Measurements from ENCODE around the gene RASGRF1.
"Not testable (repeated sequence)": the region's sequence is repeated elsewhere in the genome, so short reads cannot be mapped to it uniquely, and the experiment has no call there.

The RASGRF1 gene

DNA sequence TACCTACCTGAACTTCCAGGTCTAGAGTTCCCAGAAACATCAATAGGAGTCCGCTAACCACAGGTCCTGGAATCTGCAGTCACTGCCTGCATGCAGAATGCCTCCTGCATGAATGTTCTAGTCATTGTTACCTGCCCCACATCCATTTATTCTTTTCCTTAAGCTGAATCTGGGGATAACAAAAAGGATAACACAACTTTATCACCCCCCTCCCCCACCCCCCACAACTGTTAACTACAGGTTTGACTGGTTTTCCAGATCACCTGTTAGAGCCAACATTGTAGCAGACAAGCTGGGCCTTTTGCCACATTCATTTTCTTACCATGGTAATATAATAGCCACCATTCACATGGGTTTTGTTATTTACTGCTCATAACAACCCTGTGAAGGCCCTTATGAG is 141.1 kb downstream of the RASGRF1 start:
- no peak for DNase-seq

DNA sequence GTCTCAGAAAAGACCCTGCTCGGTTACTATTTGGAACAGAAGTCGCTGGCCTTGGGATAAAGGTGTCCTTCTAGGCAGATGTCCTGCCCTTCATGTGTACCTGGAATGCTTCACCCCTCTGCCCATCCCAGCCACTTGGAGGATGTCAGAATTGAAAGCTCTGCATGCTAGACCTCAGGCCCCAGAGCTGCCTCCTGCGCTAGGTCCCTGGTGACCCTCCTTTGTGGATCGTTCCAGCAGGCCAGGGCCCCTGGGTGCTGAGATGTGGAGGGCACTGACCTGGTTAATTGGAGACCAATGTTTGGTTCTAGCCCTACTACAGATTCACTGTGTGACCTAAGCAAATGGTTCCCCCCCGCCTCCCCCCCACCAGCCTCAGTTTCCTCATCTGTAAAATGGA is 143.1 kb downstream of the RASGRF1 start:
- no peak for DNase-seq

GRCh38 chr15:78946493-78946892 is 144.1 kb downstream of the RASGRF1 start:
- no peak for DNase-seq

GRCh38 chr15:78944669-78945407 is 145.7 kb downstream of the RASGRF1 start, which contains the start of gene CTSH:
TSS of gene CTSH (minus strand) at chr15:78945046. CDS start at chr15:78944981, 65 bp downstream.
- DNase-seq = peak; percentile 28

GRCh38 chr15:78944202-78944625 is 146.4 kb downstream of the RASGRF1 start:
- DNase-seq = no peak

DNA sequence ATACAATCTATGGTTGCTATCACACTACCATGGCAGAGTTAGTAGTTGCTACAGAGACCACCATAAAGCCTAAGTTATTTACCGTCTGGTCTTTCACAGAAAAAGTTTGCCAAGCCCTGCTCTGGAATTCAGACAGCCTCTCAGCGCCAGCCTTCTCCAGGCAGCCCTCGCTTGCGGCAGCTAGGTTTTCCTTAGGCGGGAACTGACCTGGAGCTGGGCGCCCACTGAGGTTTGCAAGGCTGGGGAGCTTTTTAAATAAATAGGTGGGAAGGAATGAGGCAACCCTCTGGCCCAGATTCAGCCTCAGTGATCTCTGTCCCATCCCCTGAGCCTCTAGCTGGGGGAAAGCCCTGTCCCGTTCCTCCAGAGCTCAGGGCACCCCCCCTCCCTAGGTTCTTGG is 146.9 kb downstream of the RASGRF1 start:
- DNase-seq = no peak

DNA sequence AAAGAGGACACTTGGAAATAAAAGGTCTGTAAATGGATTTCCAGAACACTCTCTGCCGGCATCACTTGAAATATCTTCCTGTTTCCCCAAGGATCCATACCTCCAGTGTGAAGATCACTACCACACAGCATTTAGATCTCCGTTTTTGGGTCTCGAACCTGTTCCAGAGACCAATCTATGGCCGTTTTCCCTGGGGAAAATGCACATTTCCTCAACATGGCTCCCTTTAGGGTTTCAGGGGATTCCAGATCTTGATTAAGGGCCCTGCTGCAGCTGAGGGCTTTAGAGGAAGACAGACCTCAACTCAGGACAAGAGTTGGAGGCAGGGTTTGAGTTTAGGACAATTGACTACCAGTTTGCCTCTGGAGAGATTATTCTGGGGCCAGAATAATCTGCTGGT is 147.8 kb downstream of the RASGRF1 start:
- DNase-seq = no peak

- DNase-seq = no peak
These were observed 151.7 kb downstream of the RASGRF1 start for GRCh38 chr15:78938658-78939488.

DNA sequence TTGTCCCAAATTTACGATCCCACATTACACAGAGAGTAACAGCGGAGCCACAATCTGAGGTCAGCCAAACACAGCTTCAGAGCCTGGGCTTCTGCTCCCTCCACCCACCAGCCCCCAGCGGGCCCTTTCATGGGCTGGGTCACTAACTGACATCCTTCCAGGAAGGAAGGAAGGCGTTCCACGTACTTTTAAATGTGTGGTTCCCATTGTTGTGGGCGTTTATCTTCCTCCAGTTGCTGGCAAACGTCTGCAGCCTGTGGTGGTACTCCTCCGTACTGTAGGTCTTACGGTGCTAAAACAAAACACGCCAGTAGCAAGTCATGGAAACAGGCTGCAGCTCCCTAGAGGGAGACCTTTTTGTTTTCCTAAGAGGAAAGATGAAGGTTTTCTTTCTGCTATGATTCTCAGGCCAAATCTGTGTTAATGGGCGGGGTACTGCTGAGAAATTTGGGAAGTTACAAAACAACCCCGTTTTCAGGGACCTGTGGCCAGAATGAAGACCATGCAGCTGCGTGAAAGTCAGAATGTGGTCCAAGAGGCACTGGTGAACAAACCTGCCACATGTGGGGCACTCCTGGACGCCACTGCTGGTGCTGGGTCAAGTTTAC is 153.3 kb downstream of the RASGRF1 start:
- no peak for DNase-seq

DNA sequence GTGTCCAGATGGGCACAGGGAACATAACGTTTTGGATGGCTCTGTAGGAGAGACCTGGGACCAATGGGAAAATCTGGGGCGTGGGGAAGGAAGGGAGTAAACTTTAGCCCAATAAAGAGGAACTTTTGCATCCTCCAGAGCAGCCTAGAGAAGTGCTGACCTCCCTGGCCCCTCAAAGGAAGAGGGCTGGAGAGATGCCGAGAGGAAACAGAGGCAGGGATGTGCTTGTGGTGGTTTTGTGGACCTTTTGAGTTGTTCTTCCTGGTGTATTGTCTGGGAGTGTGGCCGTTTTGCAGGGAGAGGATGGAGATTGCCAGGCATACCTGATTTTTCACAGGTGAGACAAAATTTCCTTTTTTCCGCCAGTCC is 155.9 kb downstream of the RASGRF1 start:
- DNase-seq = no peak

GRCh38 chr15:78933823-78934654 is 156.5 kb downstream of the RASGRF1 start:
- no peak for DNase-seq

DNA sequence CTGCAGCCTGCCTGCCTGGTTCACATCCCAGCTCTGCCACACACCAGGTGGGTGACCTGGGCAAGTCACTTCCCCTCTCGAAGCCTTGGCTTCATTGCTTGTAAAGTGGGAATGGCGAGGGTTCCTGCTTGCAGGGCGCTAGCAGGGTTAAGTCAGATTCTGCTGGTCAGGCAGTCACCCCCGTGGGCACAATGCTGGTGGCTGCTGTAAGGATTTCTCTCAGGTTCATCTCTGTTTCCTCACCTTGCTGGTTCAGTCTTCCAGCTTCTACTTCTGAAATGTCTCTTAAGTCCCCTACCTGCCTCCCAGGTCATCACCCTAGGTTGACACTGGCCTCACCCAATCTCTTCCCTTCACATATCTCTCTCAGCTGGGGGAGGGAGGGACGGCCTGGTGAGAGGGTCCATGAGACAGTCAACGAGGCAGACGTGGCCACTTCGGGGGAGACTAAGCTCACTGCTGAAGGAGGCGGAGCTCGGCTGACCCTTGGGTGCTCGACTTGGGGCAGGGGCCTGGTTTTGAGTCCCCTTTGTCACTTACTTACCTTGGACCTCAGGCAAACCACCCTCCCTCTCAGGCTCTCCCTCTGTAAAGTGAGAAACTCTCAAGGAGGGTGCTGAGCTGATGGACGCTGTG is 157.3 kb downstream of the RASGRF1 start:
- no peak for DNase-seq

- DNase-seq = no peak
These were observed 158.2 kb downstream of the RASGRF1 start for GRCh38 chr15:78932258-78932808.

- no peak for DNase-seq
These were observed 158.9 kb downstream of the RASGRF1 start for GRCh38 chr15:78931439-78932257.

- DNase-seq = peak; percentile 88
These were observed 159.8 kb downstream of the RASGRF1 start for GRCh38 chr15:78930577-78931388.

- DNase-seq = no peak
These were observed 160.9 kb downstream of the RASGRF1 start for GRCh38 chr15:78929536-78930264.

DNA sequence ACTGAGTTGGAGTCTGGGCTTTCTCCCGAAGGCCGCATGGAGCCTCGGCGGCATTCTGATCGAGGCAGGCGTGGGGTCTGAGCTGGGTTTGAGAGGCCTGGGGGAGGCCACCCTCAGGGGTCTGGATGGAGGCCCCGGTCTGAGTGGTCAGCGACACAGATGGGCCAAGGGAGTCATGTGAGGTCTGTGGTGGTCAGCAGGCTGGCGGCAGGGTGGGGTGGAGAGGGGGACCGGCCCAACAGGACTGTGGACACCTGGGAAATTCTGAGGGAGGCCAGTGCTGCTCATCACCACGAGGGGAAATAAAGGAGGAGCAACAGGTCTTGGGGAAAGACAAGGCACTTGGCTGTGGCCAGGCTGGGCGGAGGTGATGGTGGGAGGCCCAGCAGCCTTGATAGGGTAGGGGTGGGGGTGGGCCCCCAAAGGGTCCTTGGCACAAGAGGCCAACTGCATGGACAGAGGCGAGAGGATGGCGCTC is 161.9 kb downstream of the RASGRF1 start:
- DNase-seq = no peak

GRCh38 chr15:78928176-78928575 is 162.4 kb downstream of the RASGRF1 start:
- not testable (repeated sequence) for DNase-seq

DNA sequence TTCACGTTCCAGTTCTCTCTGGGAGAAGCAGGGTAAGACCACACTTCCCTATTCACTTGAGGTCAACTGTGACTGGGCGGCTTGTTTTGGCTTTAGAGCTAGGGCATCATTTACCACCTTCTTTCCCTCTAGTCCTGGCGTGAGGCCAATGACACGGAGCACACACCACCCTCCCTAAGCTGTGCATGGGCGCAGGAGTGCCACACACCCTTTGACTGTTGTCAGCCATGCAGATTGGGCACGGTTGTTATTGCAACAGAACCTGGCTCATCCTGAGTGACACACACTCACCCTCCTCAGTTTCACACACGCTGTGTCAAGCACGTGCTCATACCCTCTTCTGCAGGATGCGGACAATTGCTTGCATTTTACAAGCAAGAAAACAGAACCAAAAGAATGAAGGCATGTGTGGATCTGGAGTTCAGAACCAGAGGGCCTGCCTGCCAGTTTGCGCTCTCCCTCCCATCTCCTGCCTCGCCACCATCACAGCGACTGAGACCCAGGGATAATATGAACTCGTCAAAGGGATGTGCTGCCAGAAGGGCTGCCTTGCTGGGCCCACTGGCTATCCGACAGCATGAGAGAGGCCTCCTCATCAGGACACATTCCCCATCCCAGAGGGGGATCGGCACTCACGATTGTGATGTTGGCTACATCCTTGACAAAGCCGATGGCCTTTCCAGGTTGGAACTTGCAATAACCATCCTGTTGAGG is 163.3 kb downstream of the RASGRF1 start:
- DNase-seq = no peak

Measured in fibroblast of skin of right quadriceps (primary cell).